GM19099 (cell line): ENCODE data around the gene POLR2C.
A peak's percentile ranks its signal among the peaks of the same experiment; 100 is the strongest.

ENCODE experiments used
- POLR2A ChIP-seq: IDR thresholded peaks from 3 replicates; pipeline ENCODE4 v1.6.1; 2011; ENCODE audit warnings: low read depth; ENCODE audit not compliant: insufficient read length; ENCODE audit errors: extremely low read depth

Gene POLR2C

DNA sequence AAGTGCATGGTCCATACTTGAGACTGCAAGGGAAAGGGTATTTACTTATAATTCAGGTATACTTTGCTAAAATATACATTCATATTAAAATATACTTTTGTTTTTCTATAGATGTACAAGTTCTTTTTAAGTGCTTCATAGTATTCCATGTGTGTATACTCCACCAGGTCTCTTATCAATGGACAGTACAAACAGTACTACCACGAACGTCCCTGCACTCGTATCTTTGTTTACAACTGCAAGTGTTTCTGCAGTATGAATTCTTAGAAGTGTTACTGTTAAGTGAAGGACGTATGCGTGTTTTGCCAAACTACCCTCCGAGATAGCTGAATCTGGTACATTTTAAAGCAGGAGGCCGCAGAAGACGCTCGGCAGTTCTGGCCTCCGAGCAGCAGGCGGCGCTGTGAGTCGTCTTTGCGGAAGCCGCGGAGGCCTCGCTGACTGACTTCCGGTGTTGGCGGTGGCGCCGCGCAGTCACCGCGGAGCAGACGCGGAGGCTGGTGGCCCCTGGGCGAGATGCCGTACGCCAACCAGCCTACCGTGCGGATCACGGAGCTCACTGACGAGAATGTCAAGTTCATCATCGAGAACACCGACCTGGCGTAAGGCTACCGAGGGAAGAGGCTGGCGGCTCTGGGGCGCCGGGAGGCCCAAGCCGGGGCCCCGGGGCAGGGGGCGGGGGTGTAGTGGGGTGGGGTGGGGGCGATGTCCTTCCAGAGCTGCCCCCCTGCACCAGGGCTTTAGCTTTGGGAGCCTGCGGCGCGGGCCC, at the start of gene POLR2C:
POLR2C (plus strand) TSS at position 471 of the 769 bp plus-strand sequence; CDS start at position 517, 46 bp downstream.
- TF ChIP-seq POLR2A, result peak; percentile 99

DNA sequence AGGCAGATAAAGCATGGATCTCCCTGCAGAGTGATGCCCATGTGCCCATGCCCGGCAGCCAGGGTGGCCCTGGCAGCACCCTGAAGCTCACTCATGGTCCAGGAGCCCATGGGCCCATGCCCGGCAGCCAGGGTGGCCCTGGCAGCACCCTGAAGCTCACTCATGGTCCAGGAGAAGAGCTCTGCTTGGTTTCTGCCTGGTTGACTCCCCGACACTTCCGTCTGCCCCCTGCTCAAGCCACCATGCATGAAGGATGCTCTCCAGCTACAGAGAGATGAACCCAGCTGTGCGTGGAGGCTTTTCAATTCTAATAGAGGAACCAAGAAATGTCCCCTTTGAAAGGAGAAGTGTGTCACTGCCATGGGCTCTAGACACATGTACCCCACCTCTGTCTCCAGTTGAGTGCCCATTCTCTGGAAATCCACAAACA, 49.2 kb upstream of the POLR2C start:
- TF ChIP-seq POLR2A, result no peak

DNA sequence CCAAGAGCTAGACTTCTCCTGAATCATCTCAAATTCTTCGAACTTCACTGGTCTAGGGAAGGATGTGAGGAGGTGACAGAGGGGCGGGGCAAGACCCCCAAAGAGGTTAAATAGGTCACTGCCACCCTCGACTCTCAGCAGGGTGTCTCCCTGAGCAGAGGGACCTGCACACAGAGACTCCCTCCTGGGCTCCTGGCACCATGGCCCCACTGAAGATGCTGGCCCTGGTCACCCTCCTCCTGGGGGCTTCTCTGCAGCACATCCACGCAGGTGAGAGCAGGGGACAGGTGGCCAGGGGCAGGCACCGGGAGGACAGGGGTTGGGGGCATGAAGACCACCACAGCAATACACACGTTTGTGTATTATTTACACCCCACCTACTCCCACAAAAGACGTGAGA, 48.7 kb upstream of the POLR2C start:
- no peak for TF ChIP-seq POLR2A

DNA sequence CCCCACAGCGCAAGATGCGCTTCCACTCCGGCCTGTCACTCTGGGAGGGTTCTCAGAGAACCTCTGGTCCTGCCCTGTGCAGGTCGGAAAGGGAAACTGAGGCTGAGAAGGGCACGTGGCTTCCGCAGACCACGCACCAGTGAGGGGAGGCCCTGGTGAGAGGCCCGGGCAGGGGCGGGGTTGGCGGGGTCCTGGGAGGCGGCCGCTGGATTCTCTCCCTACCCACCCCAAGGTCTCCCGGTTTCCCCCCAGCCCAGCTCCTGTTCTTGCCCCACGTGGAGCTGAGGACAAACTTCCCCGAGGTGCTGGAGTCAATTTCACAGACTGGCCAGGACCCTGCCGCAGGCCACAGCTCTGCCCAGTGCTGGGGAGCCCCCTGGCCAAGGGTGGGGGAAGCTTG, 46.4 kb upstream of the POLR2C start:
- TF ChIP-seq POLR2A, result no peak

DNA sequence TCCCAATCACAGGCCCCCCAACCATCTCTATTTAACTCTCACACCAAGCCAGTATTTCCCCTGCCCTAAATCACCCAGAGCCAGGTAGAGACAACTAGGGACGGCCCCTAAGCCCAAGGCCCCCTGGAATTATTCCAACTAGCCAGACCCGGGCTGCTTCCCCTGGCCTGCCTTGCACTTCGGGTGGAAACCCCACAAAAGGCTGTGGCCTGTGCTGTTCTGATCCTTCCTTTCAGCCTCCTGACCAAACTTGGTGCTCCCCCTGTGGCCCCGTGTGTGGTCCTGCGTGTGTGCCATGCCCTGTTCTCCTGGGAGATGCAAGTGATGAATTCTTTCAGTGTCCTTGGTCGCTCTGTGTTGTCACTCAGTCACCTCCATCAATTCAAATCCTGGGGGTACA, 43.0 kb upstream of the POLR2C start:
- no peak for TF ChIP-seq POLR2A

DNA sequence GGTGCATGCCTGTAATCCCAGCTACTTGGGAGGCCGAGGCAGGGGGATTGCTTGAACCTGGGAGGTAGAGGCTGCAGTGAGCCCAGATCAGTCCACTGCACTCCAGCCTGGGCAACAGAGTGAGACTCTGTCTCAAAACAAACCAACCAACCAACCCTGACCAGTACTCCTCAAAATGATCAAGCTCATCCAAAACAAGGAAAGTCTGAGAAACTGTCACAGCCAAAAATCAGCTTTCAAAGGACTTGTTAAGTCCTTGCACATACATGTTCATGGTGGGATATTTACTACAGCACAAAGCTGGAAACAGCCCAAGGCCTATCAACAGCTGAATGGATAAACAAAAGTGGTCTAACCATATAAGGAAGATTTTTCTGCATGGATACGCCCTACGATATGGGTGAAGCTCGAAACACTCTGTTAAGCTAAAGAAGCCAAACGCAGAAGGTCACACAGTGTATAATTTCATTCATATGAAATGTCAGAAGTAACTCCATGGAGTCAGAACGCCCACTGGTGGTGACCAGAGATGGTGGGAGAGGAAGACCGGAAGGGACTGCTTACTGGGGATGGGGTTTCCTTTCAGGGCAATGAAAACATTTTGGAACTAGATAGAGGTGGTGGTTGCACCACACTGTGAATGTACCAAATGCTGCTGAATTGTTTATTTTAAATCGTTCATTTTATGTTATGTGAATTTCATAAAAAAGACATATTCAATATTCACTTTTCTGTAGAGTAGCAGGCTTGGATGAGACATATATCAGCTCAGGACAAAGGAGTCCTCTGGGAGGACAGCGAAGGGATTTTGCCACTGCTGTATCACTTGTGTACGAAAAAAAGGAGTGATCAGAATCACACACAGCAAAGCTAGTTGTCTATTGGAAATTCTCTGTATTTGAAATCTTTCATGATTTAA, 40.2 kb upstream of the POLR2C start:
- TF ChIP-seq POLR2A, result no peak

DNA sequence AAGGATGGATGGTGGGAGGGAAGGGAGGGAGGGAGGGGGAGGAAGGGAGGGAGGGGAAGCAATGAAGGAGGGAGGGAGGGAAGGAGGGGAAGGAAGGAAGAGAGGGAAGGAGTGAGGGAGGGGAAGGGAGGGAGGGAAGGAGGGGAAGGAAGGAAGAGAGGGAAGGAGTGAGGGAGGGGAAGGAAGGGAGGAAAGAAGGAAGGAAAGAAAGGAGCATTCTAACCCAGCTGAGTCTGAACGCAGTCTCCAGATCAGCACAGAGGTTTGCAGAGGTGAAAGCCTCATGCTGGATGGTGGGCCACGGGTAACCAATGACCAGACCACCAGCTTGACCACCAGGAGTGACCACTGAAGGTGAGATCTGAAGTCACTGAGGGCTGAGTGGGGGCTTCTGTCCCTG, 39.3 kb upstream of the POLR2C start:
- TF ChIP-seq POLR2A, result no peak

DNA sequence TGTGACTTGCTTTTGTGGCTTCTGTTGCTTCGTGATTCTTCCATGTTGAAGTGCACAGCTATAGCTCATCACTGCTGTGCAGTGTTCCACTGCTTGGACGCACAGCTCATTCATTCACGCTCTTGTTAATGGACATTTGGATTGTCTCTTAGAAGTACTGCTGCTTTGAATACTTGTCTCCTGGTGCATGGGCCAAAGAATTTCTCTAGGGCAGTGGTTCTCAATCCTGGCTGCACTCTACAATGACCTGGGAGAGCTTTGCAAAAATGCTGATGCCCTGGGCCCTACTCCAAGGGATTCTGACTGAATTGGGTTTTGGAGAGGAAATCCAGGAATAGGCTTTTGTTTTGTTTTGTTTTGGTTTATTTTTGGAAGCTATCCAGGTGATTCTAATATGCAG, 37.9 kb upstream of the POLR2C start:
- TF ChIP-seq POLR2A, result no peak

DNA sequence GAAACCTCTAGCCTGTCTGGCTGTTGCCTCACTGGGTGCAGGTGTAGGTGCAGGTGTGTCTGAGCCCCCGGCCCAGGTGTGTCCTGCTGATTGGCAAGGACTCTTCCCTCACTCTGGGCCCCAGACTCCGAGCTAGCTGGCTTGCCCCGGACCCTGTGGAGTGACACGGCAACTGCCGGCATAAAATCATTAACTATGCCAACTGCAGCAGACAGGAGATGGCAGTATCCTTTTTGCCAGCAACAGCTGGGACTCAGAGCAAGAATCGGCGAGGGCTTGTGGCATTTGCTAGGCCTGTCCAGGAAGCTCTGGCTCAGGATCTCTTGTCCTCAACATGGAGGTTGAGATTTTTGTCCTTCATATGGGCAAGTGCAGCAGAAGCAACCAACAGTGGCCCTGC, 36.1 kb upstream of the POLR2C start:
- no peak for TF ChIP-seq POLR2A

DNA sequence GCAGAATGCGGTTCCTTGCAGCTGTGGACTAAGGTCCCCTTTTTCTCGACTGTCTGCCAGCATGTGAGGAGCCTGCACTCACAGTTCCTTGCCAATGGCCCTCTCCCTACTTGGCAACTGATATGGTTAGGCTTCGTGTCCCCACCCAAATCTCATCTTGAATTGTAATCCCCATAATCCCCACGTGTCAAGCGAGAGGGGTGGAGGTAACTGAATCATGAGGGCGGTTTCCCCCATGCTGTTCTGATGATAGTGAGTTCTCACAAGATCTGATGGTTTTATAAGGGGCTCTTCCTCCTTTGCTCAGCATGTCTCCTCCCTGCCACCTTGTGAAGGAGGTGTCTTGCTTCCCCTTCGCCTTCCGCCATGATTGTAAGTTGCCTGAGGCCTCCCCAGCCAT, 35.2 kb upstream of the POLR2C start:
- TF ChIP-seq POLR2A, result no peak

DNA sequence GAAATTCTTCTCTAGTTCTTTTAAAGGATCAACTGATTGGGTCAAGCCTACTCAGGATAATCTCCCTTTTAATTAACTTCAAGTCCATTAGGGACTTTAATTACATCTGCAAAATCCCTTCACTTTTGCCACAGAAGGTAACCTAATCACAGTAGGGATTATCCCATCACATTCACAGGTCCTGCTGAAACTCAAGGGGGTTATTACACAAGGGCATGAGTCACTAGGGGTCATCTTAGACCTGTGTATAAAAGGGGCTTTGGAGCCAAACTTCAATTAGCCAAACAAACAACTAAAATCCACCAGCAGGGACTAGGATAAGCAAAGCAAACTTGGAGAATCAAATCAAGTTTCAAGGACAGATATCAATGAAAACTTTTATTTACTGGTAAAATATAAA, 34.7 kb upstream of the POLR2C start:
- TF ChIP-seq POLR2A, result no peak

DNA sequence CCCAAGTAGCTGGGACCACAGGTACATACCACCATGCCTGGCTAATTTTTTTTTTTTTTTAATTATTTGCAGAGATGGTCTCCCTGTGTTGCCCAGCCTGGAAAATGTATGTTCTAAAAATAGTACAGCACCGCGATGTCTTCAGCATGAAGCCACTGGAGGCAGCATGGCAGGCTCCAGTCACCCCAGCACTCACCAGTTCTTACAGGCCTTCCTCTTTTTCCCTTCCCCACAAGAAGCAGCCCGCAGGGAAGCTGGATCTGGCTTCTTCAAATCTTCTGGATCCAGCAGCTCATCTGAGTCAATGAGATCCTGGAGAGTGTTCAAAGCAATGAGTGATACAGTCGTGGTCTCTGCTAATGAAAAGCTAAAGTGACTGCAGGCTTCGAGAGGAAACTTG, 31.5 kb upstream of the POLR2C start:
- no peak for TF ChIP-seq POLR2A

DNA sequence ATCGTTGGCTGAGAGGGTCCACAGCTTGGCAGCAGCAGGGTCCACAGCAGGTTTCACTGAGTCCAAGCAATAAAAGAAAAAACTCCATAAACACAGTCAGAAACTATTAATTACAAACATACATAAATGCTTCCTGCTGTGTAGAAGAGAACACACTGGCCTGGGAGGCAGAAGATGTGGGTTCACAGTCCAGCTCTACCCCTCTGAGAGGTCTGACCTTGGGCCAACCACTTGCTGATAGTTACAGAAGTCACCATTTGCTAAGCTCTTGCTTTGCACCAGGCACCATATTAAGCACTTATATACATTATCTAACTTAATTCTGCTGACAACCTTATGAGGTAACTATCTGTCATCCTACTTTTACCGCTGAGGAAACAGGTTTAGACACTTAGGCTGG, 30.0 kb upstream of the POLR2C start:
- no peak for TF ChIP-seq POLR2A

DNA sequence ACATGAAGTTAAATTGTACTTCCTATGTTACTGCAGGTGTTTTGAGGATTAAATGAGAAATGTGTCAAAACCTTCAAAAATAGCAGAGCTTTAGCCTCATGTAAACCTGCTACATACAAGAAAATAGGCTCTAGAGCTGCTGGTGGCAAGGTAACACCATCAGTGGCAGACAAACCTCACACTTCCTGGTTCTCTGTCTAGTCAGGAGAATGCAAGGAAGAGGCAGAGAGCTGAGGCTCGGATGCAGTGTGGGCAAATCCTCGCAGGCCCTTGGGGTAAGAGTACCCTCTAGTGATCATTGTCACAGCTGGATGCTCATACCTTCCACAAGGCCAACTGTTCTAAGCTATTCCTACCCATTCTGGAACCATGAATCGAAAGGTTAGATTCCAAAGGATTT, 29.5 kb upstream of the POLR2C start:
- no peak for TF ChIP-seq POLR2A

DNA sequence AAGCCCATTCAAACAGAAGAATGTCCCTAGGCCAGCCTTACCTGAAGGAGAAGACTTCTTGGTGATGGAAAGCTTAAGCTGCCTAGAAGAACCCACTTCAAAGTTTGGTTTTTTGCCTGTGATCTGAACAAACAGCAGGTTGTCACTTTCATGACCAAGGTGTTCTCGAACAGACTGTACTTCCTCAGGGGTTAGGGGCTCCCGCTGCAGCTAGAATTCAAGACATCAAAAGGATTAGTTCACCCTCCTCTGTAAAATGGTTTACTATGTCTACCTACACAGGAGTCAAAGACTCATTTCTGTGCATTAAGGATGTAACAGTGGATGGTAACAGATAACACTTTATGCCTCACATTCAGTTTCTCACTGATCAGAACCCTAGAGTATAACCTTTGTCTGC, 28.5 kb upstream of the POLR2C start:
- TF ChIP-seq POLR2A, result no peak

DNA sequence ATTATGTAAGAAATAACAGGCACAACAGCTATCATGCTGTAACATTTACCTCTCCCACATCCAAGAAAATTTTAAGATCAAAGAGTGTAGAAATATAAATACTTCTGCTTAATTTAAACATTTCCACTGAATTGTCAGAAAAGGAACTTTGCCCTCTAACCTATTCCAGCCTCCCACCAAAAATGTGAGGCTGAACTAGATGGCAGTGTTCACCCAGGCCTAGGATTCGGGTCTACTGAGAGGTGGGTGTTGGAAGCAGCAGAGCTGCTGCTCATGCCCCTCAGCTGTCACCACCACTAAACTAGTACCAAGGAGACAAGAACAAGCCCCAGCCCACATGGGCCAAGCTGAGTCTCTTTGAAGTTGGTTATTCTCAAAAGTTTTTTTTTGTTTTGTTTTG, 26.6 kb upstream of the POLR2C start:
- TF ChIP-seq POLR2A, result no peak

DNA sequence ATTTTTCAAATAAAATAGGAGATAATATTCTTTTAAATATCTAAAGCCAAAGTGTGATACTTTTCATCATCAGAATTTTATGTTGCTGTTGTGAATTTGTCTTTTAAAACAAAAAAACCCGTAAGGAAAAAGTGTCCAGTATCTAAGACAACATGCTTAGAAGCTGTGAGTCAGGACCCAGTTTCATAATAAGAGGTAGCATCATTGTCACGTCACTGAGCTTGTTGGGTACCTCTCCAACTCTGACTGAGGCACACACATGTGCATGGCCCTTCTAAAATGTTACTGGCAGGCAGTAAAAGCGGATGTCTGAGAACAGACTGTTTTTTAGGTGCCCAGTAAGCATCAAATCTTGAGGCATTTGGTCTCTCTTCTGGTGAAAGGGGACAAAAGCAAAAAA, 17.8 kb upstream of the POLR2C start:
- no peak for TF ChIP-seq POLR2A

DNA sequence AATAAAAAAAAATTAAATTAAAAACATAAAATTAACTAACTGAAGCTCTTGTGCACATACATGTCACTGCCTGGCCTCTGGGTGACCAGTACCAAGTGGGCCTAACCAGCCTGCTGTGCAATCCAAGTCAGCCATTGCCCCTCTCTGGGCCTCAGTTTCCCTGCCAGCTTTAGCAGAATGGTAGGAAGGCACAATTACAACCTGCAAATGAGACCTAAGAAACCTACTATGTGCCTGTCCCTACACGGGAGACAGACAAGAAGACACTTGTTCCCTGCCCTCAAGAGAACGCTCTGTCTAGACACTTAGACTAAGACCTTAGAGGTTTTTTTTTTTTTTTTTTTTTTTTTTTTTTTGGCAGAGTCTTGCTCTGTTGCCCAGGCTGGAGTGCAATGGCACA, 17.0 kb upstream of the POLR2C start:
- no peak for TF ChIP-seq POLR2A
